NCI-H146 (cell line): Measurements from ENCODE around the gene ATP11C.
"Not testable (repeated sequence)": the region's sequence is repeated elsewhere in the genome, so short reads cannot be mapped to it uniquely, and the experiment has no call there.

Experiments
- DNase-seq: peaks from one replicate; lab custom pipeline; 2025; lab: John Stamatoyannopoulos, UW

Gene ATP11C

GRCh38 chrX:139720136-139720535, 212.7 kb downstream of the ATP11C start:
- no peak for DNase-seq

GRCh38 chrX:139708067-139708466, 224.8 kb downstream of the ATP11C start, which contains the start of gene MCF2:
Gene MCF2 (minus strand): TSS chrX:139708167. CDS start chrX:139651744, 56,423 bp downstream.
- DNase-seq: no peak

GRCh38 chrX:139702658-139703057, 230.2 kb downstream of the ATP11C start:
- DNase-seq: no peak

- DNase-seq: no peak
These were observed 239.9 kb downstream of the ATP11C start for GRCh38 chrX:139692908-139693307.

GRCh38 chrX:139692506-139692849, 240.4 kb downstream of the ATP11C start:
- no peak for DNase-seq

- DNase-seq: no peak
These were observed 240.9 kb downstream of the ATP11C start for GRCh38 chrX:139691843-139692505.

- no peak for DNase-seq
These were observed 241.4 kb downstream of the ATP11C start for GRCh38 chrX:139691493-139691842.

GRCh38 chrX:139685175-139685574, 247.7 kb downstream of the ATP11C start:
- not testable (repeated sequence) for DNase-seq

GRCh38 chrX:139680356-139680755, 252.5 kb downstream of the ATP11C start:
- no peak for DNase-seq
